Spleen (tissue), 7 donors: Measurements from ENCODE around the gene LDLRAP1.

ENCODE experiments used
- CTCF ChIP-seq, 11 experiments: fragments of 200-600 bp in 7 of 11; fragments of 450-650 bp in 4 of 11; sonication (generic) in 4 of 11; IDR thresholded peaks in 8 of 11; conservative IDR thresholded peaks in 3 of 11; 1 replicate in 7 of 11; 2 replicates in 4 of 11; pipeline versions ENCODE4 v1.4.0 to v1.8.0; 2016 to 2021; ENCODE audit warnings: antibody characterized with exemption in 11 of 11, inconsistent platforms in 4 of 11, mild to moderate bottlenecking in 1 of 11
- POLR2A ChIP-seq, 3 donors: fragments of 450-650 bp; IDR thresholded peaks; one replicate each; pipeline ENCODE4 v1.5.1; 2017; ENCODE audit warnings: antibody characterized with exemption in 3 of 3, mild to moderate bottlenecking in 1 of 3
- donor health status: DM: no; HTN: no; CAD: no; lungs with moderate emphysema.
- donor health status: DM: no; HTN: no; CAD: no.
- donor health status: DM: no; HTN: no; CAD: no.

- TF ChIP-seq CTCF (IDR thresholded peaks at IDR 0.05 in 8 of 11, conservative IDR thresholded peaks at IDR 0.05 in 3 of 11) (no peak), POLR2A (IDR thresholded peaks at IDR 0.05) (no peak)
Observed at GRCh38 chr1:25531082-25531461, 12.3 kb upstream of the LDLRAP1 start.
